ENCODE measurements around the gene DNER. TPM values are rescaled to one million over a fixed set of nuclear protein-coding genes. Genes with fewer than 3 reads are reported as not detected.
"Not testable (repeated sequence)": the region's sequence is repeated elsewhere in the genome, so short reads cannot be mapped to it uniquely, and the experiment has no call there.

The DNER gene
- total RNA-seq, 3 donors from 2014 or later (not counting 1 experiment from before 2014, with no cell fraction given), result not detected

DNA sequence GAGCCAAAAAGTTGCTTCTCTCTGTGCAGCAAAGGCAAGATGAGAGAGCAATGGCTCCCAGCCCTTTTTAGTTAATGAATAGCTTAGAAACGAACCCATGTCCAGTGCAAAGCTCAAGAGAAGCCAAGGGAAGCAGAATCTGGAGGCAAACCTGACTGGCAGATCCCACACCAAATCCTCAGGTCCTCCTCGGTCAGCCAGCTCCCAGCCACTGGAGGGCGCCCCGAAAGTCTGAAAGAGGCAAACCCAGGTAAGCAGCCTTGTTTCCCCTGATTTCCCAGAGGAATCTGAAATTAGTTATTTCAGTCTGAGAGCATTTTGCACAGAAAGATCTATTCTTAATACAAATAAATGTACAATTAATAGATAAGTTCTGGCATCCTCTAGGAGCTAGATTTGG is 372.0 kb downstream of the DNER start:
- Histone ChIP-seq H3K4me3 (ENCODE audit: low read length) (no peak overlapping the region), H3K36me3 (ENCODE audit: control insufficient read depth, insufficient read depth, low read length) (no peaks in the 10 kb centered on the region), H3K4me1 (ENCODE audit: control insufficient read depth, insufficient read depth, low read length) (no peaks in the 10 kb centered on the region), H3K27ac (ENCODE audit: low read length) (no peak overlapping the region), H3K27me3 (ENCODE audit: control insufficient read depth, insufficient read depth, low read length) (no peaks in the 10 kb centered on the region), H3K9me3 (ENCODE audit: control insufficient read depth, insufficient read depth, low read length) (no peaks in the 10 kb centered on the region)
- H3K27me3 Mint-ChIP-seq (ENCODE audit: low read depth in 2 of 2), result no peaks in the 10 kb centered on the region
- ATAC-seq (no peak), DNase-seq (no peak)
- H3K27ac Mint-ChIP-seq, result no peak overlapping the region
- 61% methylated on average over 4 of the region's 4 CpGs for WGBS (ENCODE audit: insufficient coverage)
- no peaks in the 10 kb centered on the region for H3K4me1 Mint-ChIP-seq
- H3K36me3 Mint-ChIP-seq, result no peaks in the 10 kb centered on the region
- no peak overlapping the region for H3K4me3 Mint-ChIP-seq
- TF ChIP-seq, protein P1, sequence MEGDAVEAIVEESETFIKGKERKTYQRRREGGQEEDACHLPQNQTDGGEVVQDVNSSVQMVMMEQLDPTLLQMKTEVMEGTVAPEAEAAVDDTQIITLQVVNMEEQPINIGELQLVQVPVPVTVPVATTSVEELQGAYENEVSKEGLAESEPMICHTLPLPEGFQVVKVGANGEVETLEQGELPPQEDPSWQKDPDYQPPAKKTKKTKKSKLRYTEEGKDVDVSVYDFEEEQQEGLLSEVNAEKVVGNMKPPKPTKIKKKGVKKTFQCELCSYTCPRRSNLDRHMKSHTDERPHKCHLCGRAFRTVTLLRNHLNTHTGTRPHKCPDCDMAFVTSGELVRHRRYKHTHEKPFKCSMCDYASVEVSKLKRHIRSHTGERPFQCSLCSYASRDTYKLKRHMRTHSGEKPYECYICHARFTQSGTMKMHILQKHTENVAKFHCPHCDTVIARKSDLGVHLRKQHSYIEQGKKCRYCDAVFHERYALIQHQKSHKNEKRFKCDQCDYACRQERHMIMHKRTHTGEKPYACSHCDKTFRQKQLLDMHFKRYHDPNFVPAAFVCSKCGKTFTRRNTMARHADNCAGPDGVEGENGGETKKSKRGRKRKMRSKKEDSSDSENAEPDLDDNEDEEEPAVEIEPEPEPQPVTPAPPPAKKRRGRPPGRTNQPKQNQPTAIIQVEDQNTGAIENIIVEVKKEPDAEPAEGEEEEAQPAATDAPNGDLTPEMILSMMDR (IDR thresholded peaks at IDR 0.05), result no peak
- intact Hi-C loops (cut with micrococcal nuclease), result no loop called here
- H3K9me3 Mint-ChIP-seq, result peaks cover 0 to 2% of the 10 kb centered on the region in 2 donors

DNA sequence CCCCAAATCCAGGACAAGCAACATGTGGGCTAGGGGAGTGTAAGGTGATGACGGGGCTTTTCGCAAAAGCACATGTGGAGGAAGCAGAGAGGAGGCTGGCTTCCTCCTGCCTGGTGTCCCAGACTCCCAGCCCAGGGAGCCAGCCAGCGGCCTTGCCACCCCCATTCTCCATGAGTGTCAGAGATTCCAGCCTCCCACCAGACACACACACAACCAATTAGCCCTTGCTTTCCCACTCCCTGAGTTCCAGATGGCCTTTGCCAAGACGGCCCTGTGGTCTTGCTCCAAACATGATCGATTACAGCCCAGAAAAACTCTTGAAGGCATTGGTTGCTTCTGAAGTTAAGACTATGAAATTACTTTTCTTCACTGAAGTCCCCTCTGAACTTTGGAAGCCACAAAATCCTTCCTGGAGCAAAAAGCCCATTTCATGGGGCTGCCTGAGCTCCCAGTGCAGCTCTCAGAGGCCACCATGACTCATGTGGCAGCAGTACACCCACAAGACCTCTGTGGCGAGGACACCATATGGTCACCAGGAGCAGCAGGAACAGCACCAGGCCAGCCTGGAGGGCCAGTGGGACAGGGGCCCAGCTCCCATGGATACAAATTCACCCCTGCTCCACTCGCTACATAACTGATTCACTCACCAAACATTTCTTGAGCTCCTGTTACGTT is 374.1 kb downstream of the DNER start:
- Histone ChIP-seq H3K27me3 (ENCODE audit: control insufficient read depth, insufficient read depth, low read length) (no peaks in the 10 kb centered on the region), H3K27ac (ENCODE audit: low read length) (no peak overlapping the region), H3K36me3 (ENCODE audit: control insufficient read depth, insufficient read depth, low read length) (no peaks in the 10 kb centered on the region), H3K4me3 (ENCODE audit: low read length) (no peak overlapping the region), H3K9me3 (ENCODE audit: control insufficient read depth, insufficient read depth, low read length) (no peaks in the 10 kb centered on the region), H3K4me1 (ENCODE audit: control insufficient read depth, insufficient read depth, low read length) (no peaks in the 10 kb centered on the region)
- DNase-seq (no peak), ATAC-seq (no peak)
- WGBS (ENCODE audit: insufficient coverage), result 89% methylated on average over 8 of the region's 8 CpGs
- no peak overlapping the region for H3K27ac Mint-ChIP-seq
- H3K4me3 Mint-ChIP-seq, result no peak overlapping the region
- no peaks in the 10 kb centered on the region for H3K9me3 Mint-ChIP-seq
- intact Hi-C loops (cut with micrococcal nuclease), result no loop called here
- H3K36me3 Mint-ChIP-seq, result no peaks in the 10 kb centered on the region
- no peaks in the 10 kb centered on the region for H3K27me3 Mint-ChIP-seq (ENCODE audit: low read depth in 2 of 2)
- H3K4me1 Mint-ChIP-seq, result no peaks in the 10 kb centered on the region
- TF ChIP-seq, protein P1 (IDR thresholded peaks at IDR 0.05), result no peak

DNA sequence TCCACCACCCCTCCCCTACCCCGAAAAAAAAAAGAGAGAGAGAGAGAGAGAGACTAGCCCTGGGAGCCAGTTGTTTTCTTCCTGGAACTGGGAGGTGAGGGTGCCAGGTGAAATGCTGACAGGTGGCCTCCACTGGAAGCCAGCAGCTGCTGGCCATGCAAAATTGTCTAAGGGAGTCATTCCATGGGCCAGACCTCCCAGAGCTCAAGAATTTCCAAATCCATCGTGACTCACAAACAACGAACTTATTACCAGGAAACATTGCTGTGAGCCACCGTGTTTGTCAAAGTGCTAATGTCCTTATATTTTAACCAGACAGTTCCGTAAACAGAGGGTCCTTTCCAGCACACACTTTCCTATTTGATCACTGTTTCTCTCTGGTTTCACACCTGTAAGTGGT is 374.7 kb downstream of the DNER start:
- Histone ChIP-seq H3K27me3 (ENCODE audit: control insufficient read depth, insufficient read depth, low read length) (no peaks in the 10 kb centered on the region), H3K9me3 (ENCODE audit: control insufficient read depth, insufficient read depth, low read length) (no peaks in the 10 kb centered on the region), H3K4me1 (ENCODE audit: control insufficient read depth, insufficient read depth, low read length) (no peaks in the 10 kb centered on the region), H3K27ac (ENCODE audit: low read length) (no peak overlapping the region), H3K36me3 (ENCODE audit: control insufficient read depth, insufficient read depth, low read length) (no peaks in the 10 kb centered on the region), H3K4me3 (ENCODE audit: low read length) (no peak overlapping the region)
- no peaks in the 10 kb centered on the region for H3K36me3 Mint-ChIP-seq
- TF ChIP-seq, protein P1 (IDR thresholded peaks at IDR 0.05), result no peak
- 93% methylated on average over 4 of the region's 5 CpGs for WGBS (ENCODE audit: insufficient coverage)
- H3K9me3 Mint-ChIP-seq, result no peaks in the 10 kb centered on the region
- no peaks in the 10 kb centered on the region for H3K4me1 Mint-ChIP-seq
- H3K27ac Mint-ChIP-seq, result no peak overlapping the region
- H3K4me3 Mint-ChIP-seq, result no peak overlapping the region
- intact Hi-C loops (cut with micrococcal nuclease), result no loop called here
- no peak for DNase-seq
- no peak for ATAC-seq
- no peaks in the 10 kb centered on the region for H3K27me3 Mint-ChIP-seq (ENCODE audit: low read depth in 2 of 2)

DNA sequence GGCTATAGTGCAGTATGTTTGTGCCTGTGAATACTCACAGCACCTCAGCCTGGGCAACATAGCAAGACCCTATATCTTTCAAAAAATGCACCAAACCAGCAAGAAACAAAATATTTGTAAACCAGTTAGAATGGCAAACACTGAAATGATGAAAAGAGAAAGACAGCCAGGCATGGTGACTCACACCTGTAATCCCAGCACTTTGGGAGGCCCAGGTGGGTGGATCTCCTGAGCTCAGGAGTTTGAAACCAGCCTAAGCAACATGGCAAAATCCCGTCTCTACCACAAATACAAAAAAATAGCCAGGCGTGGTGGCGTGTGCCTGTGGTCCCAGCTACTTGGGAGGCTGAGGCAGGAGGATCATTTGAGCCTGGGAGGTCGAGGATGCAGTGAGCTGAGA is 375.2 kb downstream of the DNER start:
- intact Hi-C loops (cut with micrococcal nuclease); ATAC-seq; H3K9me3 Mint-ChIP-seq: not testable (repeated sequence)

More for the DNA sequence above, 375.2 kb downstream of the DNER start:
- not testable (repeated sequence) for H3K4me3 ChIP-seq (ENCODE audit: low read length); H3K9me3 ChIP-seq (ENCODE audit: control insufficient read depth, insufficient read depth, low read length); H3K36me3 Mint-ChIP-seq; H3K4me1 ChIP-seq (ENCODE audit: control insufficient read depth, insufficient read depth, low read length); H3K27ac ChIP-seq (ENCODE audit: low read length); H3K27ac Mint-ChIP-seq; H3K4me1 Mint-ChIP-seq; H3K27me3 ChIP-seq (ENCODE audit: control insufficient read depth, insufficient read depth, low read length); DNase-seq; H3K36me3 ChIP-seq (ENCODE audit: control insufficient read depth, insufficient read depth, low read length); H3K4me3 Mint-ChIP-seq; H3K27me3 Mint-ChIP-seq (ENCODE audit: low read depth in 2 of 2)
- 86% methylated on average over 4 of the region's 4 CpGs for WGBS (ENCODE audit: insufficient coverage)

Data from natural killer cell (primary cell).